ENCODE measurements around the gene SPIRE2.
"Not testable (repeated sequence)": the region's sequence is repeated elsewhere in the genome, so short reads cannot be mapped to it uniquely, and the experiment has no call there.

Gene SPIRE2

DNA sequence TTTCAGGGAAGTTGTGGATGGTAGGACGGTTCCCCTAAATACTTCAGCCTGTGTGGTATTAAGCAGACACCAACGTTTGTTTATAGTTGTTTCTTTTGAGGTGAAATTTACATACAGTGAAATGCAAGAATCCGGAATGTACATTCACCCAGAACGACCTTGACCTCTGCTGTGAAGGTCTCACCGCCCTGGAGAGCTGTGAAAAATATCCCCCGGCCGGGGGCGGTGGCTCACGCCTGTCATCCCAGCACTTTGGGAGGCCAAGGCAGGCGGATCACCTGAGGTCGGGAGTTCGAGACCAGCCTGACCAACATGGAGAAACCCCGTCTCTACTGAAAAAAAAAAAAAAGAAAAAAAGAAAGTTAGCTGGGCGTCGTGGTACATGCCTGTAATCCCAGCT is 8.2 kb downstream of the SPIRE2 start:
- DNase-seq (ENCODE audit: extremely low read depth in 1 of 2, low read depth in 1 of 2): not testable (repeated sequence)

DNA sequence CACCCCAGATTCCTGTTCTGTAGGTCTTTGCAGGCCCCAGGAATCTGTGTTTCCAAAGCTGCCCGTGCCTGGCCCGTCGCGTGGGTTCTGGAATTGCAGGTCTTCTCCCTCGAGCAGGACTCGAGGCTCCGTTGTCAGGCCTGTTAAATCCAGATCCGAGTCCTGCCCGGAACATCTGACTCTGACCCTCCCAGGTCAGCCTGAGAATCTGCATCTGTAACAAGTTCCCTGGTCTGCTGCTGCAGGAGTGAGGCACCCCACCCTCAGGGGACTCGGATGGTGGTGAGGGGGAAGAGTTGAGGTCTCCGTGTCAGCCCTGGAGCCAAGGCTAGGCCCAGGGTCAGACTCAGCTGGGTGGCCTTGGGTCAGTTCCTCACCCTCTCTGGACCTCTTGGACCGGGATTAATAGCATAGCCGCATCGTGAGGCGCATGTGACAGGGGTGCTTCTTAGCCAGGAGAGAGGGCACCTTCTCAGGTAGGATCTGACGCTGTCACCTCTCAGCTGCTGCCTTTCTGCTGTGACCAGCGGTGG is 8.8 kb downstream of the SPIRE2 start:
- no peak for DNase-seq (ENCODE audit: extremely low read depth in 1 of 2, low read depth in 1 of 2)

DNA sequence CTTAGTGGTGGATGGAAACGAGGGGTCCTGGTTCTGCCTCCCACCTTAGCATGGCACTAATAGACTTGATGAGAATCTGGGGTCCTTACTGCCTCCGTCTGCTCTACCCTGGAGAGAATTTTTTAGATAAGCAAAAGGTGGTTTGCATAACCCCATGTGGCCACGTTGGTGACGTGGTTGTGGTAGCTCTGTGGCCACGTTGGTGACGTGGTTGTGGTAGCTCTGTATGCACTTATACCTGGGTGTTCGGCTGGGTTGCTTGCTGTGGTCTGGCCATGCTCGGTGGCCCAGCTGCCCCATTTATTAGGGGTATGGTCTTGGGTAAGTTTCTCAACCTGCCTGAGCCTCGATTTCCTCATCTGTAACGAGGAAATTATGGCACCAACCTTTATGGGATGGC is 13.0 kb downstream of the SPIRE2 start:
- DNase-seq (ENCODE audit: extremely low read depth in 1 of 2, low read depth in 1 of 2): peak; percentile 56 to 71

DNA sequence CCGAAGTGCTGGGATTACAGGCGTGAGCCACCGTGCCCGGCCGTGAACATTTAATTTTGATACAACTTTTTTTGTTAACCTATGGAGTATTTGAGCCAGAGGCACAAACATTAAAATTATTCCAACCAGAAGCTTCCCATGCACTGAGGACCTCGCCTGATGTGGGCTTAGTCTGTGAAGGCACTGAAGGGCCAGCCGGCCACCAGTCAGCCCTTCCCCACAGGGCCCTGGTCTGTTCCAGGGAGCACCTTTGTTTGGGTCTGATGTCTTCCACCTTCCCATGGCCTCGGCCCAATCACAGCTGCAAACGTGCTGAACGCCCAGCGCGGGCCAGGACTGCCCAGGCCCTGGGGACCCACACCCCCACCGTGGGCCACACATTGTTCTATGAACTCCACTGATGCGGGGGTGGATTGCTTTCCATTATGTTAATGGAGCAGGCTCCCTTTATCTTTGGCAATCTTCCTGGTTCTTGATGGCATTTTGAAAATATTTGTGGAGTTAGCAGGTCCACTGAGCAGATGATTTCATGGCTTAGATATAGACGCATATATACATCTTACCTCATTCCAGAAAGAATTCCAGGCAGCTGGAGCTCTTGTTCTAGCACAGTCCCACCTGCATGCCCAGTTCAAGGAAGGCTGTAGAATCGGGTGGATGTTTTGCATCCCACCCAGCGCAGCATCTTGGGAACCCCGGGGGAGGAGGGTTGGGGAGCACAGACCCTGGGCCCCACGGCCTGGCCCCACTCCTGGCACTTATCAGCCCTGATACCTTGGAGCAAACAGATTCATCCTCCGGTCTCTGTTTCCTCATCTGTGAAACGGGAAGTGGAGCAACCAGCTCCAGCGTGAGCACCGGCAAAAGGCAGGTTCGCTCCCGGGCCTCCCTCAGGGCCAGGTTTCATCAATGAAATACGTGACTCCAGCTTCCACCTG is 14.5 kb downstream of the SPIRE2 start:
- DNase-seq (ENCODE audit: extremely low read depth in 1 of 2, low read depth in 1 of 2): no peak

DNA sequence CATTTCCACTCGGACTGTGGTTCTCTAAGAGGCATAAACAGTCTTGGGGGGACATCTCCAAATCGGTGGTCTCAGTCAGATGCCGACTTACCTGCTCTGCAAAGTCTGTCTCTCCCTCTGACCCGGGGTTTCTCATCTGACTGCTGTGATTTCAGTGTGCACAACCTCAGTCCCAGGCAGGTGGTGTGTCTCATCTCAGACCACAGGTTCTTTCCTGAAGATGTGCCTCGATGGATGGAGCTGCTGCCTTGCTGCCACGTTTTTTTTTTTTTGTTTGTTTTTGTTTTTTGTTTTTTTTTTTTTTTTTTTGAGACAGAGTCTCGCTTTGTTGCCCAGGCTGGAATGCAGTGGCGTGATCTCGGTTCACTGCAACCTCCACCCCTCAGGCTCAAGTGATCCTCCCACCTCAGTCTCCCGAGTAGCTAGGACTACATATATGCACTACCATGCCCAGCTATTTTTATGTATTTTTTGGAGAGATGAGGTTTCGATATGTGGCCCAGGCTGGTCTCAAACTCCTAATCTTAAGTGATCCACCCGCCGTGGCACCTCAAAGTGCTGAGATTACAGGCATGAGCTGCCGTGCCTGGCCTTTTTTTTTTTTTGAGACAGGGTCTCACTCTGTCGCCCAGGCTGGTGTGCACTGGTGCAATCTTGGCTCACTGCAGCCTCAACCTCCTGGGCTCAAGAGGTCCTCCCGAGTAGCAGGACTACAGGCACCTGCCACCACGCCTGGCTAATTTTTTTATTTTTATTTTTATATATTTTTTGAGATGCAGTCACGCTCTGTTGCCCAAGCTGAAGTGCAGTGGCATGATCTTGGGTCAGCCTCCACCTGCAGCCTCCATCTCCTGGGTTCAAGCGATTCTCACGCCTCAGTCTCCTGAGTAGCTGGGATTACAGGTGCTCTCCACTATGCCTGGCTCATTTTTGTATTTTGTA is 15.4 kb downstream of the SPIRE2 start:
- DNase-seq (ENCODE audit: extremely low read depth in 1 of 2, low read depth in 1 of 2): no peak

DNA sequence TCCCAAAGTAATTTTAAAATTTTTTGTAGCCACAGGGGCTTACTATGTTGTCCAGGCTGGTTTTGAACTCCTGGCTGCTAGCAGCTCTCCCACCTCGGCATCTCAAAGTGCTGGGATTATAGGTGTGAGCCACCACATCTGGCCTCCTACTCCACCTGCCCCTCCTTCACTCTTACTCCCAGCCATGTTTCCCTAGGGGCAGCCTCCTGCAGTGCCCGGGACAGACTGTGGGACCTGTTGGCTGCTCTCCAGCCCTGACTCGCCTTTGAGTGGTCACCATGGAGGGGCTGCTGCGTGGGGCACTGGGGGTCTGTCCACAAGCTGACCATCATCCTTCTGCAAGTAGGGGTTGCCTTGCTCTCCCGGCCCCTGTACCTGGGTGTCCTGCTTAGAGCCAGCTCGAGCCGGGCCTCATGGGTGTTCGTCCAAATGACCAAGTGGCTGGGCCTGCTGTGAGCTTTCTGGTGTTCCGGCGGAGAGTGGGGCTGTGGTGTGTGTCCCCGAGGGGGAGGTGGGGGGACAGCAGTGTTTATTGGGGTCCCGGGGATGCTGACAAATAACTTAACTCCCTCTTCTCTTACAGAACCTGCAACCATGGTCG is 16.6 kb downstream of the SPIRE2 start:
- no peak for DNase-seq (ENCODE audit: extremely low read depth in 1 of 2, low read depth in 1 of 2)

DNA sequence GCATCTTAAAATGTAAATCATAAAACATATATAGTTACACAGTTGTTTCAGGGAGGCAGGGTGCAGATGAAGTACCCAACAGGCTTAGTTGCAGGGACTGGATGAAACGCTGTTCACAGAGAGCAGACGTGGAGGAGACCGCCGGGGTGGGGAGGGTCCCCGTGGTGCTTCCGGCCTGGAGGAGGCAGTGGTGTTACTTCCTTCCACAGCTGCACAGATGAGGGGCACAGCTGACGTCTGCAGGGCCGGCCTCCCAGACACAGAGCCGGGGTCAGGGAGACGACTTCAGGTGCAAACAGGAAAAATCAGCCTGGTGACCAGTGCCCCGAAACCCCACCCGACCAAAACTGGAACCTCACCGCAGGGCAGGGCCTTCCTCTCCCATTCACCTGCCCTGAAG is 17.1 kb downstream of the SPIRE2 start:
- no peak for DNase-seq (ENCODE audit: extremely low read depth in 1 of 2, low read depth in 1 of 2)

DNA sequence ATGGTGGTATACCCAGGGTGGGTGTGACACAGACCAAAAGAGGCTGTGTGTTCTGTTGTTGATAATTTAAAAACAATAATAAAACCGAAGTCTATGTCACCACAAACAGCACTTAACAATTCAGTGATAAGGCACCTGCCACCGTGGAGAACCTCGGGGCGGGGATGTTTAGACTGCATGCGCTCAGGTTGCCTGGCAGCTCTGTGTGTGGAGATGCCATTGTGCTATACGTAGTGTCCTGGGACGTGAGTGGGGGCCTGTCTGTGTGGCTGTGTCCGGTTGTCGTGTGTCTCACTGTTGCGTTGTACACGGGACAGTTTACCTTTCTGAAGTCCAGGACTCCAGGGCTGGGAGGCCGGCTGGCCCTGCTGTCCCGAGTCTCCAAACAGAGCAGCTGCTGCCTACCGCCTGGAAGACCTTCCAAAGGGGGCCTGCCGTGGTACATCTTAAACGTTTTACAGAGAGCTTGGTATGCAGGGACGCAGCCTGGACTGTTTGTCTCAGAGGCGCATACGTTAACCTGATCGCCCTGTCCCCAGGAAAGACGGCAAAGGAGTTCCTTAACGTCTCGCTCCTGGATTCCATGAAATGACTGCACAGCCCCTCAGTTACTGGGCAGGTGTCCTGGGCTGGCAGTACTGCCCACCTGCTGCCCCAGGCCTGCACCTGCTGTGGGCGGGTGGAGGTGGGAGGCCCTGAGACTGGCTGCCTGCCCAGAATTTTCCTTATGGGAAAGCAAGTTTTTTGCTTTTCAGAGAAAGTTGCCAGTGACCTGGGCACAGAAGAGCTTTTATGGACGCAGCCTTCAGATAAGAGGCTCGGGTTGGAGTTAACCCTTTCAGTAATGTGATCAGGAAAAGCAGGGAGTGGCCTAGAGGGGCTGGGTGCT is 19.0 kb downstream of the SPIRE2 start:
- DNase-seq (ENCODE audit: extremely low read depth in 1 of 2, low read depth in 1 of 2): no peak

DNA sequence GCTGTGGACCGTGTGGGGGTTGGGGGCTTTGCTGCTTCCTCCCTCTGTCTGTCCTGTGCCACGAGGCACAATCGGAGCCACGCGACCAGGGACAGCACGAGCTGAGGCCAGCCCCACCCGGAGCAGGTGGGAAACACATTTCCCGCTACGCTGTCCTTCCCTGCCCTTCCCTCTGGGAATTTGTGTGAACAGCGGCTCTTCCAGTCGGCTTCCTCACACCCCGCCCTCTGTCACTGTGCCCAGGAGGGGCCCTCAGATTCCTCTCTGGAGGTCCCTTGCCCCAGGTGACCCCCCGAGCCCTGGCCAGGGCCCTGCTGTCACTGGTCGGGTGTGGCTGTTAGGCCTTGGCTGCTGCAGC is 19.6 kb downstream of the SPIRE2 start:
- DNase-seq (ENCODE audit: extremely low read depth in 1 of 2, low read depth in 1 of 2): no peak

DNA sequence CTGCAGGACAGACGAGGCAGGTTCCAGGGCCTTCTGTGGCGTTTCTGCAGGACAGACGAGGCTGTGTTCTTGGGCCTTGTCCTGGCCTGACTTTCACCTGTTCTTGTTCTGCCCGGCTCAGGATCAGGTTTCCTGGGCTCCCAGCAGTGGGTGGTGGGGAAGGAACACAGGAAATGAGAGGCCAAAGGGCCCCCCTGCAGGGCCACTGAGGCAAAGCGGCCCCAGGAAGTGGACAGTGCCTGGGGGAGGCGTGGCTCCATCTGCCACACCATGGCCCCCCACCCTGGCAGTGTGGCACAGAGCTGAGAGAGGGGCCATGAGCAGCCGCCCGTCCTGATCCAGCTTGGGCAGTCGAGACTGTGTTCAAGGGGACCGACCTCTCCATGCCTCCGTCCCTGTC is 20.7 kb downstream of the SPIRE2 start:
- no peak for DNase-seq (ENCODE audit: extremely low read depth in 1 of 2, low read depth in 1 of 2)

DNA sequence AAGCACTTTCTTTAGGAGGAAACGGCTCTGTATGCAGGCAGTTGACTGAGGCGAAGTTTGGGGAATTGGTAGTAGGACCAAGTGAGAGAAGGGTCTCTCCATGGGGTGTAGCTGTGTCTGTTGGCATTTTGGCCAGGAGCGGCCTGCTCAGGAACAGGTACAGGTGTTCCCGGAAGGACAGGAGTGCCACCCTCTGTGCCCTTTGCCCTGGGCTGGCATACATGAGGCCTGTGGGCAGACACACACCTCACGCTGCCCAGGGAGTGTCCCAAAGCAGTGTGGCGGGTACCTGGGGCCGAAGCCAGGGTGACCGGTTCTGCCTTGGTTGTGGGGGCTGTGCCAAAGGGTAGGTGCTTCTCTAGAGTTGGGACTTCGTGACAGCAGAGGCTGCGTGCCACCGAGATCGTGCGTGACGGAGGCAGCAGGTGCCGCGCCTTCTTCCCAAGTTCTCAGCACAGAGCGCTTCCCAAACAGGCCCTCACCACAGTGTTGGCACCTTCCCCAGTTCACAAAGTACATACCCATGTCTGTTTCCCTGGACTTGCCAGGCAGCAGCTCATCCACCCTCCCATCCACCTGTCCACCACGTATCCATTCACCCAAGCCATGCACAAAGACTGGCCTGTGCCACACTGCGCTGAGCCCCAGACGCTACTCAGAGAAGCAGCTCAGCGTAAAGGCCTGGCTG is 25.2 kb downstream of the SPIRE2 start:
- DNase-seq (ENCODE audit: extremely low read depth in 1 of 2, low read depth in 1 of 2): no peak

DNA sequence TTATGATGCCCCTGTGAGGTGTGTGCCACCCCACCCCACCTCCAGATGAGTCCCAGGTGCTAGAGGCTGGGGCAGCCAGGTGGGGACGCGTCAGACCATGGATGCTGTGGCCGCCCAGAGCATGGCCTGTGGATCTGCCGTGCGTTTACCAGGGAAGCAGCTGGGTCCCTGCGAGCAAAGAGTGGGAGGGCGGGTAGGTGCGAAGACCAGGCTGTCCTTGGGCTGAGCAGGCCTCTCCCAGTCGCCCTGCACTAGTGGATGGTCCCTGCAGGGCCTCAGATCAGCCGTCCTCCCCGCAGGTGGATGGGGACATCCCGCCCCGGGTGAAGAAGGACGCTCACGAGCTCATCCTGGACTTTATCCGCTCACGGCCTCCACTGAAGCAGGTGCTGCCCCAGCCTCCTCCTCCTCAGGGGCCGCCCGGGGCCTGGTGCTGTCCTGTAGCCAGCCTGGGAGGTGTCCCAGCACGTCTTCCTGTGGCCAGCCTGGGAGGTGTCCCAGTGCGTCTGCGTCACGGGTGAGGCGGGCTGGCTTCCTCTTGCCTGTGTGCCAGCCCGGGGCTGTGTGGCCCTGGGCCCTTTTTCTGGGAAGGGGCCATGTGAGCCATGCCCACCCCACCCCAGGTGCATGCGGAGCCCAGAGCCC is 27.1 kb downstream of the SPIRE2 start:
- no peak for DNase-seq (ENCODE audit: extremely low read depth in 1 of 2, low read depth in 1 of 2)

DNA sequence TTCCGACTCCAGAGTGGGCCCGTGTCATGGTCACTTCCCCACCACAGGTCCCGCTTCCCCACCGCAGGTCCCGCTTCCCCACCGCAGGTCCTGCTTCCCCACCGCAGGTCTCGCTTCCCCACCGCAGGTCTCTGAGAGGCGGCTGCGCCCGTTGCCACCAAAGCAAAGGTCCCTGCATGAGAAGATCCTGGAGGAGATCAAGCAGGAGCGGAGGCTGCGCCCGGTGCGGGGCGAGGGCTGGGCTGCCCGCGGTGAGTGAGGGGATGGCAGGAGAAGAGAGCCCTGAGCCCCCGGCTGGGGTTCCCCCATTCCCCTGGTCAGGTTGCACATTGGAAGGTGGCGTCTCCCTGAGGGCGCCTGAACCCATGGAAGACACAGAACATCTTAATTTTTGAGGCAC is 27.7 kb downstream of the SPIRE2 start:
- no peak for DNase-seq (ENCODE audit: extremely low read depth in 1 of 2, low read depth in 1 of 2)

DNA sequence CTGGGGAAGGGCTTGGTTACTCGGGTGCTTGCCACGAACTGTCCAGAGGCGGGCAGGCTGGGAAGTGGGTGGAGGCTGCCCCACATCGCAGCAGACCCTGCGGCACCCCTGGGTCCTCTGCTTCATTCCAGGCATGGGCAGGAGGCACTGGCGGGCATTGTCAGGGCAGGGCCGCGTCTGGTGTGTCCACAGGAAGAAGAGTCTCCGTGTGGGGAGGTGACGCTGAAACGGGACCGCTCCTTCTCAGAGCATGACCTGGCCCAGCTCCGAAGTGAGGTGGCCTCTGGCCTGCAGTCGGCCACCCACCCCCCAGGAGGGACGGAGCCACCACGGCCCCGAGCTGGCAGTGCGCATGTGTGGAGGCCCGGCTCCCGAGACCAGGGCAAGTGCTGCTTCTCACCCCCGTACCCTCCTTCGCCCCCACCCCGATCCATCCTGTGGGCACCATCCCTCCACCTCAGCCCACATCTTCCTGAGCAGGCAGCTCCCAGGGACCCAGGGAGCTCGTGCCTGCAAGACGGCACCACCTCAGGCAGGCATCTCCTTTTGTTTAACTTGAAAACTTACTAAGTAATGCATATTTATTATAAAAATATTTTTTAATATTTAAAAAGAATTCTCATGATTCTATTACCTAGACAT is 30.8 kb downstream of the SPIRE2 start:
- DNase-seq (ENCODE audit: extremely low read depth in 1 of 2, low read depth in 1 of 2): no peak

DNA sequence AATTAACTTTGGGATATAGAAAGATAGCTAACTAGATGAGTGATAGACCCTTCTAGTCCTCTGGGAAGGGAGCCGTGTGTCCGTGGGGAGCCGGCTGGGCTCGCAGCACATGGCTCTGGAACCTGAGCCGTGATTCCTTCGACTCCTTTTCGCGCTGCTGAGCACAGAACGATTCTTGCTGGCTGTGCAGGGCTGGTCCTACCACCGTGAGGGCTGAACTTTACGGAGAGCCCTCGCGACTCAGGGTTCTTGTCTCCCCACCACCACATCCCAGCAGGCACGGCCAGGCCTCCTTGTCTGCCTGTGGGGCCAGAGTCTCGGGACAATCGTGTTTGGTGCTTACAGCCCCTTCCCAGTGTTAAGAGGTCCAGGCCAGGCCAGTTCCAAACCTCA is 31.3 kb downstream of the SPIRE2 start:
- no peak for DNase-seq (ENCODE audit: extremely low read depth in 1 of 2, low read depth in 1 of 2)

DNA sequence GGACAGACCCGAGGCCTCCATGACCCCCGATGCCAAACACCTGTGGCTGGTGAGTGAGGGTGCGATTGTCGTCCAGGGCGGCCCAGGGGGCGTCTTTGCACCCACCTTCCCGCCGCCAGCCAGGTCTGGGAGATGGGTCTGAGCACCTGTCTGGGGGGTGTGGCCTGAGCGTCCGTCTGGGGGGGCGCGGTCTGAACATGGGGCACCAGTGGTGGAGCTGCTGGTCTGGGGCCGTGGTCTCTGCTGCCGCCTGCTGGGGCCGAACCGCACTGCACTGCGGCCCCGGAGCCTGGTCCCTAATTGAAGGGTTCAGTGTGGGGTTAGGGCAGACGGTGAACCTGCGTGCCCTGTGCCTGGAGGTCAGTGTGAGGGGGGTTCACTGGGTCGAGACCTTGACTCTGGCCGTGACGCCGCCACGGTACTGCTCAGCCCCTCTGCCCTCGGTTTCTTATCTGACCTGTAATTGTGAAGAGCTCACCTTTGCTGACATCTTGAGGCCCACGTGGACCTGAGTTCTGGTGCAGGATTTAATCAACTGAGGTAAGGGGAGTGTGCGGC is 32.6 kb downstream of the SPIRE2 start:
- peak; percentile 51 to 65 for DNase-seq (ENCODE audit: extremely low read depth in 1 of 2, low read depth in 1 of 2)

DNA sequence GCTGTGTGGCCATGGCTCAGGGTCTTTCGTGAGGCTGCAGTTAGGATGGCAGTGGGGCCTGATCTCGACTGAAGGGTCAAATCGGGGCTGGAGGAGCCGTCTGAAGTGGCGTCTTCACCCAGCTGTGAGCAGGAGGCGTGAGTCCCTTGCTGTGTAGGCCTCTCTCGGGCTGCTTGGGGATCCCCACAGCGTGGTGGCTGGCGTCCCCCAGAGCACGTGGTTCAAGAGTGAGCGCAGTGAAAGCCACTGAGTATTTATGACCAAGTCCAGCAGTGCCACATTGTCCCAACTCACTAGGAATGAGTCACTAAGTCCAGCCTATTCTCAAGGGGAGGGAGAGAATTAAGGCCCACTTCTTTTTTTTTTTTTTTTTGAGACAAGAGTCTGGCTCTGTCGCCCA is 33.4 kb downstream of the SPIRE2 start:
- DNase-seq (ENCODE audit: extremely low read depth in 1 of 2, low read depth in 1 of 2): no peak

DNA sequence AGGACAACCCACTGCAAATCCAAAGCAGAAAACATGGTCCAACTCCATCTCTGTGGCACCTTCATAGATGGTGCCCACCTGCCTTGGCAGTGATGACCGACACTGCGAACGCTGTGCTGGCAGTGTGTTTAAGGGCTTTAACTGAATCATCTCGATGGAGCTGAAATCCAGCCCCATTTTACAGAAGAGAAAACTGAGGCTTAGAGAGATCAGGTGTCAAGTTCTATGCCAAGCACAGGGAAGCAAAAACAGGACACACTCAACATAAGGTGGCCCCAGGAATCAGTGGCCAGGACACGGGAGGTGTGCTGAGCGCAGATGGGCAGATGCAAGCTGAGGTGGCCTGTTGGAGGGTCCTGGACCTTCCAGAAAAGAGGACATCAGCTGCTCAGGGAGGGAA is 34.5 kb downstream of the SPIRE2 start:
- DNase-seq (ENCODE audit: extremely low read depth in 1 of 2, low read depth in 1 of 2): no peak

All from stimulated activated CD8-positive, alpha-beta memory T cell treated with anti-CD3 and anti-CD28 coated beads, Interleukin-7, amount 100 ng/mL, for 48 hours (primary cell).